T-helper 17 cell (primary cell): ENCODE data around the gene FRMD4A. TPM values are rescaled to one million over a fixed set of nuclear protein-coding genes. Genes with fewer than 3 reads are reported as not detected.
"Not testable (repeated sequence)": the region's sequence is repeated elsewhere in the genome, so short reads cannot be mapped to it uniquely, and the experiment has no call there.

Source experiments
- ATAC-seq: fragments of 150-1000 bp; cut with Tn5 transposase; 2 replicates; pipeline ENCODE4 v1.10.0; 2021; ENCODE audit warnings: mild to moderate bottlenecking, moderate library complexity
- DNase-seq, 3 donors: peaks; one replicate each; pipeline versions ENCODE4 v3.0.0 to v3.0.0-alpha.2; 2020 to 2021
- H3K9me3 ChIP-seq: one replicate; pipeline ENCODE4 v1.7.0; 2013; ENCODE audit warnings: low read length, mild to moderate bottlenecking; ENCODE audit not compliant: control insufficient read depth, poor library complexity, severe bottlenecking
- H3K27ac Mint-ChIP-seq: one replicate; pipeline ENCODE4 v1.8.0; 2022; ENCODE audit warnings: mild to moderate bottlenecking, moderate library complexity, mixed read lengths
- H3K27me3 Mint-ChIP-seq: one replicate; pipeline ENCODE4 v1.8.0; 2022; ENCODE audit warnings: mixed read lengths
- H3K36me3 Mint-ChIP-seq: one replicate; pipeline ENCODE4 v1.8.0; 2022; ENCODE audit warnings: low read depth, mixed read lengths
- H3K4me1 Mint-ChIP-seq: one replicate; pipeline ENCODE4 v1.8.0; 2022; ENCODE audit warnings: mild to moderate bottlenecking, mixed read lengths
- H3K4me3 Mint-ChIP-seq: one replicate; pipeline ENCODE4 v1.8.0; 2022; ENCODE audit warnings: mild to moderate bottlenecking, moderate library complexity, mixed read lengths
- total RNA-seq, 4 donors: library from RNA in 2 of 4; stranded (reverse) in 2 of 4; gene quantifications; one replicate each; pipeline ENCODE4 v1.2.3 and lab custom pipeline; 2022 to 2026

The FRMD4A gene
- total RNA-seq, 2 donors from 2014 or later, result 1.3 to 2.7 TPM

GRCh38 chr10:13930120-13930519 lies 400.6 kb downstream of the FRMD4A start:
- ATAC-seq (peak; percentile 98), DNase-seq (peak in 1 of 3 donors; percentile 6)
- H3K36me3 Mint-ChIP-seq, result no peaks in the 10 kb centered on the region
- peak overlapping the region; percentile 41 for H3K4me3 Mint-ChIP-seq
- peaks cover 15% of the 10 kb centered on the region for H3K27me3 Mint-ChIP-seq
- peak overlapping the region; percentile 24 for H3K27ac Mint-ChIP-seq
- H3K9me3 ChIP-seq, result no peaks in the 10 kb centered on the region
- peaks cover 17% of the 10 kb centered on the region for H3K4me1 Mint-ChIP-seq

GRCh38 chr10:13928451-13928850 lies 402.3 kb downstream of the FRMD4A start:
- Mint-ChIP-seq H3K27ac (no peak overlapping the region), H3K4me3 (no peak overlapping the region), H3K4me1 (peaks cover 20% of the 10 kb centered on the region), H3K27me3 (peaks cover 12% of the 10 kb centered on the region), H3K36me3 (no peaks in the 10 kb centered on the region)
- ATAC-seq (no peak), DNase-seq (no peak)
- no peaks in the 10 kb centered on the region for H3K9me3 ChIP-seq

- no peak for DNase-seq
- Mint-ChIP-seq H3K27ac (no peak overlapping the region), H3K27me3 (peaks cover 10% of the 10 kb centered on the region), H3K36me3 (no peaks in the 10 kb centered on the region), H3K4me3 (no peak overlapping the region), H3K4me1 (peaks cover 20% of the 10 kb centered on the region)
- no peaks in the 10 kb centered on the region for H3K9me3 ChIP-seq
- no peak for ATAC-seq
Observed at GRCh38 chr10:13925971-13926780, 404.5 kb downstream of the FRMD4A start.

GRCh38 chr10:13924040-13924725 lies 406.5 kb downstream of the FRMD4A start:
- Mint-ChIP-seq H3K27me3 (peaks cover 5% of the 10 kb centered on the region), H3K4me3 (no peak overlapping the region), H3K27ac (peak overlapping the region; percentile 32), H3K36me3 (no peaks in the 10 kb centered on the region), H3K4me1 (peaks cover 10% of the 10 kb centered on the region)
- ATAC-seq (no peak), DNase-seq (no peak)
- H3K9me3 ChIP-seq, result no peaks in the 10 kb centered on the region

GRCh38 chr10:13922586-13922985 lies 408.1 kb downstream of the FRMD4A start:
- Mint-ChIP-seq H3K4me3 (no peak overlapping the region), H3K27me3 (peaks cover 5% of the 10 kb centered on the region), H3K4me1 (peaks cover 10% of the 10 kb centered on the region), H3K27ac (no peak overlapping the region), H3K36me3 (no peaks in the 10 kb centered on the region)
- DNase-seq (no peak), ATAC-seq (no peak)
- H3K9me3 ChIP-seq, result no peaks in the 10 kb centered on the region

- no peak for DNase-seq
- H3K9me3 ChIP-seq, result no peaks in the 10 kb centered on the region
- H3K4me3 Mint-ChIP-seq, result no peak overlapping the region
- H3K27ac Mint-ChIP-seq, result no peak overlapping the region
- peaks cover 10% of the 10 kb centered on the region for H3K4me1 Mint-ChIP-seq
- no peak for ATAC-seq
- H3K36me3 Mint-ChIP-seq, result no peaks in the 10 kb centered on the region
- peaks cover 5% of the 10 kb centered on the region for H3K27me3 Mint-ChIP-seq
Observed at GRCh38 chr10:13921941-13922340, 408.8 kb downstream of the FRMD4A start.

- H3K36me3 Mint-ChIP-seq, DNase-seq, H3K4me1 Mint-ChIP-seq, H3K9me3 ChIP-seq, H3K27me3 Mint-ChIP-seq, H3K27ac Mint-ChIP-seq, H3K4me3 Mint-ChIP-seq, ATAC-seq: not testable (repeated sequence)
Observed at GRCh38 chr10:13921131-13921530, 409.6 kb downstream of the FRMD4A start.

- H3K36me3 Mint-ChIP-seq, result no peaks in the 10 kb centered on the region
- H3K27me3 Mint-ChIP-seq, result no peaks in the 10 kb centered on the region
- no peak overlapping the region for H3K27ac Mint-ChIP-seq
- no peaks in the 10 kb centered on the region for H3K9me3 ChIP-seq
- DNase-seq (no peak), ATAC-seq (no peak)
- no peak overlapping the region for H3K4me3 Mint-ChIP-seq
- H3K4me1 Mint-ChIP-seq, result peaks cover 3% of the 10 kb centered on the region
Observed at GRCh38 chr10:13920465-13920864, 410.3 kb downstream of the FRMD4A start.

- H3K9me3 ChIP-seq, result no peaks in the 10 kb centered on the region
- Mint-ChIP-seq H3K27me3 (no peaks in the 10 kb centered on the region), H3K4me1 (peaks cover 3% of the 10 kb centered on the region), H3K36me3 (no peaks in the 10 kb centered on the region), H3K27ac (no peak overlapping the region), H3K4me3 (no peak overlapping the region)
- DNase-seq (no peak), ATAC-seq (no peak)
Observed at GRCh38 chr10:13920031-13920430, 410.7 kb downstream of the FRMD4A start.

- H3K9me3 ChIP-seq, result no peaks in the 10 kb centered on the region
- H3K36me3 Mint-ChIP-seq, result no peaks in the 10 kb centered on the region
- DNase-seq, result no peak
- H3K27ac Mint-ChIP-seq, result no peak overlapping the region
- H3K4me1 Mint-ChIP-seq, result no peaks in the 10 kb centered on the region
- no peak for ATAC-seq
- no peak overlapping the region for H3K4me3 Mint-ChIP-seq
- no peaks in the 10 kb centered on the region for H3K27me3 Mint-ChIP-seq
Observed at GRCh38 chr10:13917791-13918190, 412.9 kb downstream of the FRMD4A start.

- Mint-ChIP-seq H3K27me3 (no peaks in the 10 kb centered on the region), H3K4me1 (no peaks in the 10 kb centered on the region), H3K27ac (no peak overlapping the region), H3K36me3 (no peaks in the 10 kb centered on the region), H3K4me3 (no peak overlapping the region)
- DNase-seq (no peak), ATAC-seq (no peak)
- H3K9me3 ChIP-seq, result no peaks in the 10 kb centered on the region
Observed at GRCh38 chr10:13916384-13916947, 414.3 kb downstream of the FRMD4A start.

- no peaks in the 10 kb centered on the region for H3K9me3 ChIP-seq
- Mint-ChIP-seq H3K4me1 (peaks cover 2% of the 10 kb centered on the region), H3K27ac (no peak overlapping the region), H3K27me3 (no peaks in the 10 kb centered on the region), H3K36me3 (no peaks in the 10 kb centered on the region), H3K4me3 (no peak overlapping the region)
- DNase-seq (no peak), ATAC-seq (no peak)
Observed at GRCh38 chr10:13915710-13916109, 415.0 kb downstream of the FRMD4A start.

GRCh38 chr10:13913897-13914296 lies 416.8 kb downstream of the FRMD4A start:
- Mint-ChIP-seq H3K36me3 (no peaks in the 10 kb centered on the region), H3K27ac (no peak overlapping the region), H3K27me3 (no peaks in the 10 kb centered on the region), H3K4me1 (peaks cover 2% of the 10 kb centered on the region), H3K4me3 (no peak overlapping the region)
- DNase-seq (no peak), ATAC-seq (no peak)
- H3K9me3 ChIP-seq, result no peaks in the 10 kb centered on the region
